Ovary (tissue), 9 donors: ENCODE data around the gene SRCIN1. TPM values are rescaled to one million over a fixed set of nuclear protein-coding genes. Genes with fewer than 3 reads are reported as not detected.
"Not testable (repeated sequence)": the region's sequence is repeated elsewhere in the genome, so short reads cannot be mapped to it uniquely, and the experiment has no call there.

ENCODE experiments used
- DNase-seq, 5 donors: peaks; one replicate each; pipeline ENCODE4 v3.0.0-alpha.2; 2019 to 2020
- H3K27ac ChIP-seq, 2 donors: fragments of 200-600 bp; one replicate each; pipeline versions ENCODE4 v1.5.1 to v1.8.0; 2019 to 2022
- H3K27me3 ChIP-seq: fragments of 200-600 bp; one replicate; pipeline ENCODE4 v1.8.0; 2022
- H3K36me3 ChIP-seq: fragments of 200-600 bp; sonication (generic); one replicate; pipeline ENCODE4 v1.5.1; 2019
- H3K4me1 ChIP-seq: one replicate; pipeline ENCODE4 v1.8.1; 2013; ENCODE audit warnings: mild to moderate bottlenecking, moderate library complexity; ENCODE audit not compliant: insufficient read depth
- H3K4me3 ChIP-seq: fragments of 200-600 bp; sonication (generic); one replicate; pipeline ENCODE4 v1.5.1; 2017
- H3K9me3 ChIP-seq, 2 donors: fragments of 200-600 bp in 1 of 2; sonication (generic) in 1 of 2; one replicate each; pipeline versions ENCODE4 v1.5.1 to v1.8.1; 2013 to 2019; ENCODE audit warnings: mild to moderate bottlenecking in 1 of 2, moderate library complexity in 1 of 2
- CTCF ChIP-seq, 3 donors: fragments of 450-650 bp in 2 of 3; fragments of 200-600 bp in 1 of 3; IDR thresholded peaks; one replicate each; pipeline versions ENCODE4 v1.5.1 to v1.8.0; 2016 to 2022; ENCODE audit warnings: antibody characterized with exemption in 3 of 3, mild to moderate bottlenecking in 1 of 3
- EP300 ChIP-seq: sonication (generic); formaldehyde crosslinking; IDR thresholded peaks from one replicate; pipeline ENCODE4 v1.6.1; 2017; ENCODE audit warnings: antibody characterized with exemption
- POLR2A ChIP-seq: fragments of 450-650 bp; IDR thresholded peaks from one replicate; pipeline ENCODE4 v1.6.1; 2017; ENCODE audit warnings: antibody characterized with exemption, mild to moderate bottlenecking, moderate library complexity
- WGBS, 3 donors: extraction: QIAGEN DNeasy Blood & Tissue Kit in 1 of 3; methylation state at CpG; one replicate each; pipeline versions ENCODE4 v1.1.5 to v1.1.7; 2013 to 2017; 5-methylcytosine and 5-hydroxymethylcytosine counted together
- intact Hi-C, 4 donors: fragments of 100-400 bp; cut with DNase I; formaldehyde crosslinking; loops; one replicate each; pipeline versions ENCODE4 v1.11.0 to v1.15.1; 2022 to 2023
- polyA plus RNA-seq, 2 donors: library from polyadenylated mRNA; stranded (reverse); fragments of 200-250 nt in 1 of 2; fragments of 350-450 nt in 1 of 2; fragmentation: Illumina TruSeq in 1 of 2; extraction: RNeasy Lipid Tissue Mini Kit (QIAGEN cat#74804) in 1 of 2; gene quantifications; one replicate each; pipeline ENCODE4 v1.2.3, GENCODE V29; 2013 to 2014
- total RNA-seq, 7 donors: library from RNA; depleted of rRNA in 2 of 7; stranded (reverse); fragments of >200 nt in 2 of 7; fragmentation: NEBNext Ultra II Directional in 3 of 7; extraction: Animal tissue kit (Norgen Biotek cat#: 25700) in 3 of 7; gene quantifications; one replicate each; pipeline versions ENCODE4 v1.1.0 to v1.2.4, GENCODE V29; 2016 to 2023
- donor health status: DM: no; HTN: no; CAD: no; lungs with moderate emphysema.
- donor health status: DM: no; HTN: no; CAD: no.
- donor health status: Bipolar disorder and iron deficiency.
- donor health status: DM: yes; HTN: yes; CAD: no.
- donor health status: DM: no; HTN: no; CAD: no.
- donor health status: DM: yes; HTN: yes; CAD: no.

The SRCIN1 gene
- total and polyA plus RNA-seq, 9 donors = 0.18 to 3.0 (median 1.0) TPM

GRCh38 chr17:38533866-38534497, 71.8 kb downstream of the SRCIN1 start:
- H3K27me3 ChIP-seq = no peaks in the 10 kb centered on the region
- H3K4me1 ChIP-seq = no peaks in the 10 kb centered on the region
- peak in 1 of 5 donors; percentile 1 for DNase-seq
- H3K9me3 ChIP-seq = no peaks in the 10 kb centered on the region
- 35 to 44% (median 42%) methylated on average over 13 of the region's 13 CpGs for WGBS, 3 donors
- no peaks in the 10 kb centered on the region for H3K36me3 ChIP-seq
- TF ChIP-seq POLR2A (no peak), EP300 (no peak), CTCF (IDR thresholded peaks at IDR 0.05) (no peak)
- intact Hi-C loops = no loop called here
- no peak overlapping the region for H3K4me3 ChIP-seq
- no peak overlapping the region for H3K27ac ChIP-seq

GRCh38 chr17:38533241-38533640, 72.5 kb downstream of the SRCIN1 start:
- no peaks in the 10 kb centered on the region for H3K27me3 ChIP-seq
- TF ChIP-seq CTCF (IDR thresholded peaks at IDR 0.05) (no peak), EP300 (no peak), POLR2A (no peak)
- H3K4me3 ChIP-seq = no peak overlapping the region
- peak in 1 of 5 donors; percentile 2 for DNase-seq
- H3K9me3 ChIP-seq = no peaks in the 10 kb centered on the region
- intact Hi-C loops = no loop called here
- no peak overlapping the region for H3K27ac ChIP-seq
- WGBS, 3 donors = 44 to 61% (median 53%) methylated on average over 9 of the region's 9 CpGs
- no peaks in the 10 kb centered on the region for H3K36me3 ChIP-seq
- H3K4me1 ChIP-seq = no peaks in the 10 kb centered on the region

GRCh38 chr17:38532451-38532850, 73.3 kb downstream of the SRCIN1 start:
- no peak overlapping the region for H3K27ac ChIP-seq
- H3K4me3 ChIP-seq = no peak overlapping the region
- H3K36me3 ChIP-seq = no peaks in the 10 kb centered on the region
- peak in 1 of 5 donors; percentile 6 for DNase-seq
- 64 to 71% (median 64%) methylated on average over 16 of the region's 16 CpGs for WGBS, 3 donors
- no peaks in the 10 kb centered on the region for H3K27me3 ChIP-seq
- intact Hi-C loops = no loop called here
- H3K9me3 ChIP-seq = no peaks in the 10 kb centered on the region
- TF ChIP-seq CTCF (IDR thresholded peaks at IDR 0.05) (no peak), POLR2A (no peak), EP300 (no peak)
- no peaks in the 10 kb centered on the region for H3K4me1 ChIP-seq

- H3K27me3 ChIP-seq, intact Hi-C loops: not testable (repeated sequence)
Observed at GRCh38 chr17:38531761-38532160, 74.0 kb downstream of the SRCIN1 start.

GRCh38 chr17:38530856-38531255, 74.9 kb downstream of the SRCIN1 start:
- H3K9me3 ChIP-seq, H3K27me3 ChIP-seq, H3K4me1 ChIP-seq, intact Hi-C loops, H3K36me3 ChIP-seq, H3K4me3 ChIP-seq, H3K27ac ChIP-seq: not testable (repeated sequence)
- 23 to 35% (median 29%) methylated on average over 10 to 11 of the region's 11 CpGs for WGBS, 3 donors
- peak in 1 of 5 donors; percentile 4 for DNase-seq

More at GRCh38 chr17:38531761-38532160, 74.0 kb downstream of the SRCIN1 start:
- H3K4me3 ChIP-seq, H3K36me3 ChIP-seq, H3K9me3 ChIP-seq, H3K27ac ChIP-seq, H3K4me1 ChIP-seq: not testable (repeated sequence)
- 65 to 77% (median 66%) methylated on average over 9 to 11 of the region's 11 CpGs for WGBS, 3 donors
- peak in 1 of 5 donors; percentile 2 for DNase-seq

- H3K4me3 ChIP-seq, H3K27ac ChIP-seq, H3K9me3 ChIP-seq, H3K27me3 ChIP-seq, H3K4me1 ChIP-seq, intact Hi-C loops, H3K36me3 ChIP-seq: not testable (repeated sequence)
- 10 to 16% (median 10%) methylated on average over 10 of the region's 10 CpGs for WGBS, 3 donors
- DNase-seq = peak in 1 of 5 donors; percentile 2
Observed at GRCh38 chr17:38528141-38528540, 77.6 kb downstream of the SRCIN1 start.

GRCh38 chr17:38526526-38526925, 79.2 kb downstream of the SRCIN1 start:
- H3K27me3 ChIP-seq, H3K27ac ChIP-seq, H3K9me3 ChIP-seq, H3K36me3 ChIP-seq, H3K4me3 ChIP-seq, intact Hi-C loops, H3K4me1 ChIP-seq, DNase-seq: not testable (repeated sequence)
- WGBS, 3 donors = 56 to 66% (median 57%) methylated on average over 8 of the region's 8 CpGs
